ENCODE results near the gene NKAIN2.
"Not testable (repeated sequence)": the region's sequence is repeated elsewhere in the genome, so short reads cannot be mapped to it uniquely, and the experiment has no call there.

Gene NKAIN2

DNA sequence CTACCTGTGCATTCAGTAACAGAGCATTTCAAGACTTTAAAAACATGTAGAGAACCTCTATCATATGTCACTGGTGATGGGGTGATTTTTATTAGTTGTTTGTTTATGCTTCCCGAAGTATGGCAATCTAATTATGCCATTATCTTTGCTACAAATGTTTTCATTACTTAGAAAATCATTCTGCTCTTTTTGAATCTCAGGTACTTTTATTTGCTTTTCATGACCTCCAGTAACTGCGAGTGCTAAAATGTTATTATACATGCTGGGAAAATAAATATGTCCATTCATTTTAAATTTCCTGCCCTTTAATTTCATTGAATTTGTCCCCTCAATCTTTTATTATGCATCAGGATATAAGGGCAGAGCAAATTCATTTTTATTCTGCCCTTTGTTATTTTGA lies 515.7 kb downstream of the NKAIN2 start:
- Histone ChIP-seq H3K4me1 (ENCODE audit: control insufficient read depth in 1 of 2, insufficient read depth in 2 of 2, low read length in 2 of 2) (no peaks in the 10 kb centered on the region), H3K9me3 (ENCODE audit: control insufficient read depth in 1 of 2, low read length in 2 of 2) (no peaks in the 10 kb centered on the region), H3K9ac (ENCODE audit: low read depth in 1 of 2, low read length in 2 of 2) (no peak overlapping the region), H3K27ac (ENCODE audit: low read depth, low read length) (no peak overlapping the region), H3K4me3 (ENCODE audit: low read depth in 1 of 2, low read length in 2 of 2) (no peak overlapping the region), H3K36me3 (ENCODE audit: control insufficient read depth in 1 of 2, insufficient read depth in 2 of 2, low read length in 2 of 2) (no peaks in the 10 kb centered on the region), H3K27me3 (ENCODE audit: control insufficient read depth in 1 of 2, insufficient read depth in 2 of 2, low read length in 2 of 2) (no peaks in the 10 kb centered on the region)

- Histone ChIP-seq H3K27ac (ENCODE audit: low read depth, low read length) (no peak overlapping the region), H3K9me3 (ENCODE audit: control insufficient read depth in 1 of 2, low read length in 2 of 2) (no peaks in the 10 kb centered on the region), H3K4me1 (ENCODE audit: control insufficient read depth in 1 of 2, insufficient read depth in 2 of 2, low read length in 2 of 2) (no peaks in the 10 kb centered on the region), H3K4me3 (ENCODE audit: low read depth in 1 of 2, low read length in 2 of 2) (no peak overlapping the region), H3K27me3 (ENCODE audit: control insufficient read depth in 1 of 2, insufficient read depth in 2 of 2, low read length in 2 of 2) (no peaks in the 10 kb centered on the region), H3K9ac (ENCODE audit: low read depth in 1 of 2, low read length in 2 of 2) (no peak overlapping the region), H3K36me3 (ENCODE audit: control insufficient read depth in 1 of 2, insufficient read depth in 2 of 2, low read length in 2 of 2) (no peaks in the 10 kb centered on the region)
Measured at GRCh38 chr6:124324237-124324636, 520.6 kb downstream of the NKAIN2 start.

DNA sequence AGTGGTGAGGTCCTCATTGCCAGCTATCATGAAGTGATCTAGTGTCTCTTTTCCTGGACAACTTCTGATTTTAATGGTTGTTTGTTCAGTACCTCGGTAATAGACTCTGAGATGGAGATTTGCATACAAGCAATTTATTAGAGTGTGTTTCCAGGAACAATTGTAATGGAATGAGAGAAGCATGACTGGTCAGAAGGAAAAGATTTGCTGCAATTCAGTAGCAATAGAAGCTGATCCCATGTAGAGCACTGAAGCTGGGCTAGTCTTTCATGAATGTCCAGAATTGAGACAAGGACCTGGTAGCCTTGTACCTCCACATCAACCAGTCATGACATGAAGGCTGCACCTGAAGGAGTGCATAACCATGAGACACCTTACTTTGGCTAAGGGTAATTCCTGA lies 526.5 kb downstream of the NKAIN2 start:
- H3K4me1 ChIP-seq (ENCODE audit: control insufficient read depth in 1 of 2, insufficient read depth in 2 of 2, low read length in 2 of 2), result no peaks in the 10 kb centered on the region
- no peak overlapping the region for H3K4me3 ChIP-seq (ENCODE audit: low read depth in 1 of 2, low read length in 2 of 2)
- H3K36me3 ChIP-seq (ENCODE audit: control insufficient read depth in 1 of 2, insufficient read depth in 2 of 2, low read length in 2 of 2), result no peaks in the 10 kb centered on the region
- H3K27ac ChIP-seq (ENCODE audit: low read depth, low read length), result no peak overlapping the region
- H3K9me3 ChIP-seq (ENCODE audit: control insufficient read depth in 1 of 2, low read length in 2 of 2), result no peaks in the 10 kb centered on the region
- no peaks in the 10 kb centered on the region for H3K27me3 ChIP-seq (ENCODE audit: control insufficient read depth in 1 of 2, insufficient read depth in 2 of 2, low read length in 2 of 2)
- H3K9ac ChIP-seq (ENCODE audit: low read depth in 1 of 2, low read length in 2 of 2), result no peak overlapping the region

- Histone ChIP-seq H3K4me1 (ENCODE audit: control insufficient read depth in 1 of 2, insufficient read depth in 2 of 2, low read length in 2 of 2) (no peaks in the 10 kb centered on the region), H3K36me3 (ENCODE audit: control insufficient read depth in 1 of 2, insufficient read depth in 2 of 2, low read length in 2 of 2) (no peaks in the 10 kb centered on the region), H3K4me3 (ENCODE audit: low read depth in 1 of 2, low read length in 2 of 2) (no peak overlapping the region), H3K9me3 (ENCODE audit: control insufficient read depth in 1 of 2, low read length in 2 of 2) (no peaks in the 10 kb centered on the region), H3K9ac (ENCODE audit: low read depth in 1 of 2, low read length in 2 of 2) (no peak overlapping the region), H3K27ac (ENCODE audit: low read depth, low read length) (no peak overlapping the region), H3K27me3 (ENCODE audit: control insufficient read depth in 1 of 2, insufficient read depth in 2 of 2, low read length in 2 of 2) (no peaks in the 10 kb centered on the region)
Measured at GRCh38 chr6:124334359-124334758, 530.7 kb downstream of the NKAIN2 start.

DNA sequence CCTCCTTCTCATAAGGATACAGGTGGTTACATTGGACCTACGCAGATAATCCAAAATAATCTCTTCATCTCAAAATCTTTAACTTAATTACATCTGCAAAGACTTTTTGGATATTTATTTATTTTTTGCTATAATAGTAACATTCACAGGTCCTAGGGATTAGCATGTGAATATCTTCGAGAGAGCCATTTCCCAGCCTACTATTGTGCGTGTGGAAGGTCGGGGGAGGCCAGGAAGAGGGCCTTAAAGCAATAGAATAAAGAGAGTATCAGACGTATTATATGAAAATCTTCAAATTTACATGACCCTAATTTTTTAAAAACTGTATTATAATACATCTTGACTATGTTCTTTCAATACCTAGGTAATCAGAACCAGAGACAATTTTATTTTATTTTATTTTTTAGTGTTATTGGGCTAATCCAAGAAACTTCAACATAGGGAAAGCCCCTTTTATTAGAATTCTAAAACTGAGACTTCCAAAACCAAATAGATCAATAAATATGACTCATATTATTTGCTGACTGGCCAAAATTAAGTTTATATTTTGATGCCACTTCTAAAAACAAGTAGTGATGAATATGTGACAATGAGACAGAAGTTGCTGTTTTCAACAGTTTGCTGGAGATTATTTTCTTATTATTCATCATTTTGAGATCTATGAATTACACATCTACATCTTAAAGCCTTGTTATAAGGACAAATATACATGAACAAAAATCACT lies 536.1 kb downstream of the NKAIN2 start:
- H3K4me3 ChIP-seq (ENCODE audit: low read depth in 1 of 2, low read length in 2 of 2), result no peak overlapping the region
- no peak overlapping the region for H3K27ac ChIP-seq (ENCODE audit: low read depth, low read length)
- no peak overlapping the region for H3K9ac ChIP-seq (ENCODE audit: low read depth in 1 of 2, low read length in 2 of 2)
- H3K27me3 ChIP-seq (ENCODE audit: control insufficient read depth in 1 of 2, insufficient read depth in 2 of 2, low read length in 2 of 2), result no peaks in the 10 kb centered on the region
- no peaks in the 10 kb centered on the region for H3K9me3 ChIP-seq (ENCODE audit: control insufficient read depth in 1 of 2, low read length in 2 of 2)
- no peaks in the 10 kb centered on the region for H3K4me1 ChIP-seq (ENCODE audit: control insufficient read depth in 1 of 2, insufficient read depth in 2 of 2, low read length in 2 of 2)
- no peaks in the 10 kb centered on the region for H3K36me3 ChIP-seq (ENCODE audit: control insufficient read depth in 1 of 2, insufficient read depth in 2 of 2, low read length in 2 of 2)

- not testable (repeated sequence) for H3K27ac ChIP-seq (ENCODE audit: low read depth, low read length); H3K27me3 ChIP-seq (ENCODE audit: control insufficient read depth in 1 of 2, insufficient read depth in 2 of 2, low read length in 2 of 2); H3K36me3 ChIP-seq (ENCODE audit: control insufficient read depth in 1 of 2, insufficient read depth in 2 of 2, low read length in 2 of 2); H3K9me3 ChIP-seq (ENCODE audit: control insufficient read depth in 1 of 2, low read length in 2 of 2); H3K9ac ChIP-seq (ENCODE audit: low read depth in 1 of 2, low read length in 2 of 2); H3K4me1 ChIP-seq (ENCODE audit: control insufficient read depth in 1 of 2, insufficient read depth in 2 of 2, low read length in 2 of 2); H3K4me3 ChIP-seq (ENCODE audit: low read depth in 1 of 2, low read length in 2 of 2)
Measured at GRCh38 chr6:124348339-124348738, 544.7 kb downstream of the NKAIN2 start.

GRCh38 chr6:124355146-124355545 lies 551.5 kb downstream of the NKAIN2 start:
- Histone ChIP-seq H3K4me1 (ENCODE audit: control insufficient read depth in 1 of 2, insufficient read depth in 2 of 2, low read length in 2 of 2) (no peaks in the 10 kb centered on the region), H3K27ac (ENCODE audit: low read depth, low read length) (no peak overlapping the region), H3K9ac (ENCODE audit: low read depth in 1 of 2, low read length in 2 of 2) (no peak overlapping the region), H3K4me3 (ENCODE audit: low read depth in 1 of 2, low read length in 2 of 2) (no peak overlapping the region), H3K9me3 (ENCODE audit: control insufficient read depth in 1 of 2, low read length in 2 of 2) (no peaks in the 10 kb centered on the region), H3K36me3 (ENCODE audit: control insufficient read depth in 1 of 2, insufficient read depth in 2 of 2, low read length in 2 of 2) (no peaks in the 10 kb centered on the region), H3K27me3 (ENCODE audit: control insufficient read depth in 1 of 2, insufficient read depth in 2 of 2, low read length in 2 of 2) (no peaks in the 10 kb centered on the region)

GRCh38 chr6:124356276-124356810 lies 552.7 kb downstream of the NKAIN2 start:
- Histone ChIP-seq H3K4me3 (ENCODE audit: low read depth in 1 of 2, low read length in 2 of 2) (no peak overlapping the region), H3K4me1 (ENCODE audit: control insufficient read depth in 1 of 2, insufficient read depth in 2 of 2, low read length in 2 of 2) (no peaks in the 10 kb centered on the region), H3K36me3 (ENCODE audit: control insufficient read depth in 1 of 2, insufficient read depth in 2 of 2, low read length in 2 of 2) (no peaks in the 10 kb centered on the region), H3K27ac (ENCODE audit: low read depth, low read length) (no peak overlapping the region), H3K9ac (ENCODE audit: low read depth in 1 of 2, low read length in 2 of 2) (no peak overlapping the region), H3K27me3 (ENCODE audit: control insufficient read depth in 1 of 2, insufficient read depth in 2 of 2, low read length in 2 of 2) (no peaks in the 10 kb centered on the region), H3K9me3 (ENCODE audit: control insufficient read depth in 1 of 2, low read length in 2 of 2) (no peaks in the 10 kb centered on the region)

DNA sequence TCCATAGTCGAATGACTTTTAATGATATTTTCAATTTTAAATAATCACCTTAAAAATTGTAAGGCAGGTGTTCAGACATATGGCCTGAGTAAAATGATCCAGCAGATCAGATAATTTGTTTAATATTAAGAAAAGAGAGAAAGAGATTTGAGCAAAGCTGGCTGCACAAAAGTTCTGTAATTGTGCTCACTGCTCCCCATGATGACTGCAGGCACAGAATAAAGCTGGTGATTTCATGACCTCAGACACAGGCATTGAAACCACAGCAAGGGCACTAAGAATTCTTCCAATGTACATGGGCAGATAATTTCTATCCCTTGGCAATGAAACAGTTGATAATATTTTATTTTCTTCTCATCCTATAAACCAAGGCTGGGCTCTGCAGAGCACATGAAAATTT lies 553.1 kb downstream of the NKAIN2 start:
- Histone ChIP-seq H3K9ac (ENCODE audit: low read depth in 1 of 2, low read length in 2 of 2) (no peak overlapping the region), H3K36me3 (ENCODE audit: control insufficient read depth in 1 of 2, insufficient read depth in 2 of 2, low read length in 2 of 2) (no peaks in the 10 kb centered on the region), H3K4me1 (ENCODE audit: control insufficient read depth in 1 of 2, insufficient read depth in 2 of 2, low read length in 2 of 2) (no peaks in the 10 kb centered on the region), H3K27ac (ENCODE audit: low read depth, low read length) (no peak overlapping the region), H3K9me3 (ENCODE audit: control insufficient read depth in 1 of 2, low read length in 2 of 2) (no peaks in the 10 kb centered on the region), H3K4me3 (ENCODE audit: low read depth in 1 of 2, low read length in 2 of 2) (no peak overlapping the region), H3K27me3 (ENCODE audit: control insufficient read depth in 1 of 2, insufficient read depth in 2 of 2, low read length in 2 of 2) (no peaks in the 10 kb centered on the region)

GRCh38 chr6:124368131-124368530 lies 564.5 kb downstream of the NKAIN2 start:
- no peaks in the 10 kb centered on the region for H3K27me3 ChIP-seq (ENCODE audit: control insufficient read depth in 1 of 2, insufficient read depth in 2 of 2, low read length in 2 of 2)
- H3K36me3 ChIP-seq (ENCODE audit: control insufficient read depth in 1 of 2, insufficient read depth in 2 of 2, low read length in 2 of 2), result no peaks in the 10 kb centered on the region
- H3K4me3 ChIP-seq (ENCODE audit: low read depth in 1 of 2, low read length in 2 of 2), result no peak overlapping the region
- no peaks in the 10 kb centered on the region for H3K9me3 ChIP-seq (ENCODE audit: control insufficient read depth in 1 of 2, low read length in 2 of 2)
- H3K9ac ChIP-seq (ENCODE audit: low read depth in 1 of 2, low read length in 2 of 2), result no peak overlapping the region
- no peaks in the 10 kb centered on the region for H3K4me1 ChIP-seq (ENCODE audit: control insufficient read depth in 1 of 2, insufficient read depth in 2 of 2, low read length in 2 of 2)
- no peak overlapping the region for H3K27ac ChIP-seq (ENCODE audit: low read depth, low read length)
